Activated CD4-positive, alpha-beta memory T cell treated with anti-CD3 and anti-CD28 coated beads for 36 hours (primary cell): ENCODE results near the gene SH3PXD2B. TPM values are rescaled to one million over a fixed set of nuclear protein-coding genes. Genes with fewer than 3 reads are reported as not detected.

Experiments
- CTCF ChIA-PET: fragments of 350-600 bp; sonication (Branson Sonifier 250); formaldehyde crosslinking; loops from one replicate; lab custom pipeline; 2021; ENCODE audit warnings: antibody characterized with exemption, inconsistent platforms; lab: Charles Lee
- POLR2A ChIA-PET: fragments of 350-600 bp; sonication (Branson Sonifier 250); formaldehyde crosslinking; loops from one replicate; lab custom pipeline; 2021; ENCODE audit warnings: antibody characterized with exemption; lab: Charles Lee
- DNase-seq: peaks from one replicate; pipeline ENCODE4 v3.0.0-alpha.2; 2020
- H3K27ac Mint-ChIP-seq: one replicate; pipeline ENCODE4 v1.8.0; 2021; ENCODE audit warnings: mixed read lengths
- H3K27me3 Mint-ChIP-seq: one replicate; pipeline ENCODE4 v1.8.0; 2021; ENCODE audit warnings: mixed read lengths
- H3K36me3 Mint-ChIP-seq: one replicate; pipeline ENCODE4 v1.8.0; 2021; ENCODE audit warnings: mixed read lengths
- H3K4me1 Mint-ChIP-seq: one replicate; pipeline ENCODE4 v1.8.0; 2021; ENCODE audit warnings: low read depth, mixed read lengths
- H3K4me3 Mint-ChIP-seq: one replicate; pipeline ENCODE4 v1.8.0; 2021; ENCODE audit warnings: mild to moderate bottlenecking, mixed read lengths
- H3K9me3 Mint-ChIP-seq: one replicate; pipeline ENCODE4 v1.8.0; 2021; ENCODE audit warnings: mixed read lengths
- intact Hi-C: fragments of 100-400 bp; cut with micrococcal nuclease; formaldehyde crosslinking; loops from one replicate; pipeline ENCODE4 v1.15.1; 2023
- total RNA-seq, 2 experiments: library from RNA; stranded (reverse); gene quantifications; one replicate each; pipeline ENCODE4 v1.2.3, GENCODE V29; 2021

SH3PXD2B gene
- total RNA-seq, 2 experiments from 2014 or later, result 0.99 to 1.1 TPM

DNA sequence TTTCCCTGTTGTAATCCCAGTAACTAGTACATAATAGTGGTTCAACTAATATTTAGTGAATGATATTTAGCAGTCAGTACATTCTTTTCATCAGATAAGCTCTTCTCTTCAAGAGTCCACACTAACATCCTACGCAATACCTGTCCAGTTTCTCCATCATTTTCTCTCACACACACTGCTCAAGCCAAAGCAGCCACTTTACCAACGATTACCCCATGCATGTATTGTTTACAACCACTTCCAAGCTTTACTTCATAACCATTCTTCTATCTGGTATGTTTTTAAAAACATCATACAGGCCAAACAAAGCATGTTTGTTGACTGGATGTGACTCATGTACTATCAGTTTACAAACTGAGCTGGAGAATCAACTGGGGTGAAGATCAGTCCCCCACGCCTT, 178.1 kb downstream of the SH3PXD2B start:
- H3K4me1 Mint-ChIP-seq, result peaks cover 44% of the 10 kb centered on the region
- no peak overlapping the region for H3K27ac Mint-ChIP-seq
- H3K4me3 Mint-ChIP-seq, result no peak overlapping the region
- POLR2A ChIA-PET, result interaction anchor here (0.6 to 2.2 kb wide), 2 partner anchors 46 to 177 kb away, joined by 3 to 7 read pairs; no protein-coding TSS in a partner anchor
- H3K36me3 Mint-ChIP-seq, result peaks cover 7% of the 10 kb centered on the region
- CTCF ChIA-PET, result interaction anchor here (1.0 to 1.3 kb wide), 3 partner anchors 17 to 87 kb away, joined by 3 to 5 read pairs (median 4); partner anchors contain the start of gene STK10
- intact Hi-C loops, result loop anchor here (5.0 kb wide), 1 partner anchor 39 kb away; no protein-coding TSS in a partner anchor
- no peak for DNase-seq
- peaks cover 5% of the 10 kb centered on the region for H3K9me3 Mint-ChIP-seq
- no peaks in the 10 kb centered on the region for H3K27me3 Mint-ChIP-seq

Other genes with a start within 250 kb of the SH3PXD2B start
- 1 to 10 TPM; 4.6 to 4.9 TPM for gene UBTD2, start 170.8 kb downstream of the SH3PXD2B start, total RNA-seq
- gene NEURL1B, start 186.7 kb upstream of the SH3PXD2B start, total RNA-seq, result under 1 TPM; 0.29 to 0.38 TPM